22Rv1 (cell line): ENCODE measurements around the gene ADCY5.

ENCODE experiments used
- ZFX ChIP-seq: fragments of 450-650 bp; IDR thresholded peaks from 2 replicates; pipeline ENCODE4 v1.6.1; 2017; ENCODE audit warnings: antibody characterized with exemption, borderline replicate concordance
- TF ChIP-seq, protein P1 (sequence below): fragments of 450-650 bp; IDR thresholded peaks from 2 replicates; pipeline ENCODE4 v1.5.1; 2017; ENCODE audit warnings: mild to moderate bottlenecking

- TF ChIP-seq, protein P1, sequence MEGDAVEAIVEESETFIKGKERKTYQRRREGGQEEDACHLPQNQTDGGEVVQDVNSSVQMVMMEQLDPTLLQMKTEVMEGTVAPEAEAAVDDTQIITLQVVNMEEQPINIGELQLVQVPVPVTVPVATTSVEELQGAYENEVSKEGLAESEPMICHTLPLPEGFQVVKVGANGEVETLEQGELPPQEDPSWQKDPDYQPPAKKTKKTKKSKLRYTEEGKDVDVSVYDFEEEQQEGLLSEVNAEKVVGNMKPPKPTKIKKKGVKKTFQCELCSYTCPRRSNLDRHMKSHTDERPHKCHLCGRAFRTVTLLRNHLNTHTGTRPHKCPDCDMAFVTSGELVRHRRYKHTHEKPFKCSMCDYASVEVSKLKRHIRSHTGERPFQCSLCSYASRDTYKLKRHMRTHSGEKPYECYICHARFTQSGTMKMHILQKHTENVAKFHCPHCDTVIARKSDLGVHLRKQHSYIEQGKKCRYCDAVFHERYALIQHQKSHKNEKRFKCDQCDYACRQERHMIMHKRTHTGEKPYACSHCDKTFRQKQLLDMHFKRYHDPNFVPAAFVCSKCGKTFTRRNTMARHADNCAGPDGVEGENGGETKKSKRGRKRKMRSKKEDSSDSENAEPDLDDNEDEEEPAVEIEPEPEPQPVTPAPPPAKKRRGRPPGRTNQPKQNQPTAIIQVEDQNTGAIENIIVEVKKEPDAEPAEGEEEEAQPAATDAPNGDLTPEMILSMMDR = no peak
- no peak for TF ChIP-seq ZFX
Measured at GRCh38 chr3:123289391-123290106, 159.3 kb downstream of the ADCY5 start.
